Stimulated activated CD8-positive, alpha-beta memory T cell treated with anti-CD3 and anti-CD28 coated beads, Interleukin-4, amount 100 ng/mL, for 24 hours (primary cell): Measurements from ENCODE around the gene NUP133.
"Not testable (repeated sequence)": the region's sequence is repeated elsewhere in the genome, so short reads cannot be mapped to it uniquely, and the experiment has no call there.

ENCODE experiments used
- DNase-seq: peaks from one replicate; pipeline ENCODE4 v3.0.0-alpha.2; 2020; ENCODE audit warnings: low read depth

NUP133 gene

GRCh38 chr1:229448845-229449244, 59.3 kb downstream of the NUP133 start:
- DNase-seq = no peak

GRCh38 chr1:229448354-229448753, 59.8 kb downstream of the NUP133 start:
- DNase-seq = no peak

- no peak for DNase-seq
Observed at GRCh38 chr1:229447809-229448252, 60.3 kb downstream of the NUP133 start.

GRCh38 chr1:229445828-229446227, 62.3 kb downstream of the NUP133 start:
- DNase-seq = no peak

- no peak for DNase-seq
Observed at GRCh38 chr1:229440851-229441537, 67.1 kb downstream of the NUP133 start.

GRCh38 chr1:229438021-229438420, 70.1 kb downstream of the NUP133 start:
- DNase-seq = no peak

- DNase-seq = no peak
Observed at GRCh38 chr1:229437443-229437842, 70.7 kb downstream of the NUP133 start.

GRCh38 chr1:229436201-229436600, 71.9 kb downstream of the NUP133 start:
- no peak for DNase-seq

GRCh38 chr1:229434641-229435051, 73.5 kb downstream of the NUP133 start:
- DNase-seq = no peak

GRCh38 chr1:229434005-229434640, 74.0 kb downstream of the NUP133 start, which contains the start of gene ACTA1:
TSS of gene ACTA1 (minus strand) at chr1:229434094. CDS start at chr1:229433115, 979 bp downstream.
- no peak for DNase-seq

- DNase-seq = no peak
Observed at GRCh38 chr1:229433364-229434004, 74.7 kb downstream of the NUP133 start.

- DNase-seq = no peak
Observed at GRCh38 chr1:229432905-229433304, 75.2 kb downstream of the NUP133 start.

- no peak for DNase-seq
Observed at GRCh38 chr1:229432116-229432461, 76.1 kb downstream of the NUP133 start.

- DNase-seq = no peak
Observed at GRCh38 chr1:229431284-229432115, 76.6 kb downstream of the NUP133 start.

GRCh38 chr1:229430761-229431283, 77.3 kb downstream of the NUP133 start:
- DNase-seq = peak; percentile 15

- no peak for DNase-seq
Observed at GRCh38 chr1:229428256-229428655, 79.9 kb downstream of the NUP133 start.

GRCh38 chr1:229427572-229427971, 80.6 kb downstream of the NUP133 start:
- DNase-seq = no peak

GRCh38 chr1:229425564-229426159, 82.5 kb downstream of the NUP133 start:
- no peak for DNase-seq

- no peak for DNase-seq
Observed at GRCh38 chr1:229420765-229421164, 87.4 kb downstream of the NUP133 start.

GRCh38 chr1:229420224-229420623, 87.9 kb downstream of the NUP133 start:
- DNase-seq = no peak

- DNase-seq = not testable (repeated sequence)
Observed at GRCh38 chr1:229418586-229418985, 89.6 kb downstream of the NUP133 start.

GRCh38 chr1:229412810-229413209, 95.3 kb downstream of the NUP133 start:
- not testable (repeated sequence) for DNase-seq
